HG02981 (cell line): ENCODE results near the gene TPX2.

Experiments used
- ATAC-seq: cut with Tn5 transposase; IDR thresholded peaks from one replicate; pipeline ENCODE4 v1.9.1; 2021; ENCODE audit warnings: mild to moderate bottlenecking, moderate library complexity; ENCODE audit not compliant: unreplicated experiment

TPX2 gene

DNA sequence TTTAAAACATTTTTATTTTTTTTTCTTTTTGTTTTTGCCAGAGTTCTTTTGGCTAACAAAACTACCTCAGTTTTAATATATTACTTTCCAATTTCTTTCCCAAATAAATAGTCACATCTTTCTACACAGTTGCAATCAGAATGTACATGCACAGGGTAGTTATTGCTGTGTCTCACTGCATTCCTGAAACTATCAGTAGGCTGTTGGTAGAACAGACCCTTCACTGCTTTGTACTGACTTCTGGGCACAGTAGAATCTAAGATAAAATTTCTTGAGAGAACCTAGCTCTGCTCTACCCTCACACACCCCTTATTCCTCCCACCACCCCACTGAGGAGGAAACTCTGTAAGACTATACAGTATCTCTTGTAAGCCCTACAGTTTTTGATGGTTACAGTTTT, 19.9 kb downstream of the TPX2 start:
- ATAC-seq = no peak

- no peak for ATAC-seq
These were observed 20.9 kb downstream of the TPX2 start for GRCh38 chr20:31759836-31760518.

DNA sequence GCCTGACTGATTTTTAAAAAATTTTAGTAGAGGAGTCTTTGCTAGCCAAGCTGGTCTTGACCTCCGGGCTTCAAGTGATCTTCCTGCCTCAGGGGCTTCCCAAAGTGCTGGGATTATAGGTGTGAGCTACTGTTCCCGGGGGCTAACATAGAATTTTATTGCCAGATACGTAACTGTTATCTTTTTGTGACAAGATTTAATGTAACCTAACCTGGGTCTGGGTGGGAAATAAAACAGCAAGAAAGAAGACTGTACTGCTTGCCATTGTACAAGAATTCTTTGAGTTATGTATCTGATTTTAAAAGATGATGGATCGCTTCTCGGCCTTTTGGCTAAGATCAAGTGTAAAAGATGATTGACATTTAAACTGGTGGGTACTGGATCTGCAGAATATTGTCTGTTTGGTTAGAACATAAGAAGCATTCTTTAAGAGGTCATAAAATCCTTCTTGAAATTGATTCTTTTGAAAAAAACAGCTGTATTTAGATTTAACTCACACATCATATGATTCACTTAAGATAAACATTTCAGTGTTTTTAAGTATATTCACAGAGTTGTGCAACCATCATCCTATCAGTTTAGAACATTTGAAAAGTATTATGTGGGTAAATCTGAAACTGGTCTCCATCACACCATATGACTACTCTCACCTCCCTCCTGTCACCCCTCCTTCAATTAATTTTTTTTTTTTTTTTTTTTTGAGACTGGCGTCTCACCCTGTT, 21.6 kb downstream of the TPX2 start:
- ATAC-seq = no peak

- no peak for ATAC-seq
These were observed 25.7 kb downstream of the TPX2 start for GRCh38 chr20:31764641-31765305.

DNA sequence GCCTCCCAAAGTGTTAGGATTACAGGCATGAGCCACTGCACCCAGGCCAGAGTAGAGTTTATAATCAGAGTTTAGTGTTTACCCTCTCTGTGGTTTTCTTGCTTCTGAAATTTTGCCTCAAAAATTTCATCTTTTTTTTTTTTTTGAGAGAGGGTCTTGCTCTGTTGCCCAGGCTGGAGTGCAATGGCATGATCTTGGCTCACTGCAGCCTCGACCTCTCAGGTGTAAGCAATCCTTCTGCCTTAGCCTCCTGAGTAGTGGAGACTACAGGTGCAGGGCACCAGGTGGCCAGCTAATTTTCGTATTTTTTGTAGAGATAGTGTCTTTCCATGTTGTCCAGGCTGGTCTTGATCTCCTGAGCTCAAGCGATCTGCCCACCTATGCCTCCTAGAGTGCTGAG, 28.7 kb downstream of the TPX2 start:
- no peak for ATAC-seq

DNA sequence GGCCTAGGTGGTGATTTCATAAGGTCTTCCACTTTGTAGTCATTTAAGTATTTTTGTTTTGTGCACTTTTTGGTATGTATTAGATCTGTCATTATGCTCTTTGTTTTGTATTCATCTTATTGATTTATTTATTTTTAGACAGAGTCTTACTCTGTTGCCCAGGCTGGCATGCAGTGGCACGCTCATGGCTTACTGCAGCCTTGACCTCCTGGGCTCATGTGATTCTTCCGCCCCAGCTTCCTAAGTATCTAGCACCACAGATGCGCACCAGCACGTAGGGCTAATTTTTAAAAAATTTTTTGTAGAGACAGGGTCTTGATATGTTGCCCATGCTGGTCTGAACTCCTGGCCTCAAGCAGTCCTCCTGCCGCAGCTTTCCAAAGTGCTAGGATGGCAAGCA, 30.6 kb downstream of the TPX2 start:
- no peak for ATAC-seq

DNA sequence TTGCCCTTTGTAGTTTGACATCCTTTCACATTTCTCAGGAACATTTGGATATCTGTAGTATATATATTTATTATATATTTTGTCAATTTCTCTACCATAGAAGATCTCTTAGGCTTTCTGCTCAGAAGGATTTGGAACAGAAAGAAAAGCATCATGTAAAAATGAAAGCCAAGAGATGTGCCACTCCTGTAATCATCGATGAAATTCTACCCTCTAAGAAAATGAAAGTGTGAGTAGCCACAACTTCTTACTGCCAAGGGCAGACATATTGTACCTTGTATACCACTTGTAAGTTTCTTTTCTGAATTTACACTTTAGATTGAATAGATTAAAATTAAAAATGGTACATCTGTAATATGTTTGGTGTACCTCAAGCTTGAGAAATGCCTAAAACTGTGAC, 31.2 kb downstream of the TPX2 start:
- ATAC-seq = no peak

DNA sequence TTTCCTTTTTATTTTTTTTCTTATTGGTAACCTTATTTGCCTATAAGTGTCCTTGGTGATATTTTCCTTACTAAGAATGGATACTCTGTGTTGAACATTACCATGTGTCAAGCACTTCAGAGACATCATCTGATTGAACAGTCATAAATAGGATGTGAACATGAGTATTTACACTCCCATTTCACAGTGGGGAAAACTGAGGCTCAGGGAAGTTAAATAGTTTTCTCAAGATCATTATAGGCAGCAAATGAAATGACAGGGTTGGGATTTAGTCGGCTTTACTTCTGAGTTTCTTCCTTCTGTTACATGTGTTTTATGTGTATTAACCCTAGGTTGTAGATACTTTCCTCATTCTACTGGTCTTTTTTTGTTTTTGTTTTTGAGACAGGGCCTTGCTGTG, 35.3 kb downstream of the TPX2 start:
- ATAC-seq = no peak

DNA sequence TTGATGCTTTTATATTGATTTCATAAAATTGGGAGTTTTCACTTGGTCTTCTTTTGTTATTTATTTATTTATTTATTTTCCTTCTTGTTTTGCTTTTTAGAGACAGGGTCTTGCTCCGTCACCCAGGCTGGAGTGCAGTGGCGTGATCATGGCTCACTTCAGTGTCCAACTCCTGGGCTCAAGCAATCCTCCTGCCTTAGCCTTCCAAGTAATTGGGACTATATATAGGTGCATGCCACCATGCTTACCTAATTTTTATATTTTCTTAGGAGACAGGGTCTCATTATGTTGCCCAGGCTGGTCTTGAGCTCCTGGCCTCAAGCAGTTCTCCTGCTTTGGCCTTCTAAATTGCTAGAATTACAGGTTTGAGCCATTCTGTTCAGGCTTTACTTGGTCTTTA, 41.7 kb downstream of the TPX2 start:
- no peak for ATAC-seq

- ATAC-seq = no peak
These were observed 42.9 kb downstream of the TPX2 start for GRCh38 chr20:31781945-31782344.

- ATAC-seq = no peak
These were observed 45.4 kb downstream of the TPX2 start for GRCh38 chr20:31784354-31785044.

GRCh38 chr20:31785089-31785488, 46.0 kb downstream of the TPX2 start:
- no peak for ATAC-seq

DNA sequence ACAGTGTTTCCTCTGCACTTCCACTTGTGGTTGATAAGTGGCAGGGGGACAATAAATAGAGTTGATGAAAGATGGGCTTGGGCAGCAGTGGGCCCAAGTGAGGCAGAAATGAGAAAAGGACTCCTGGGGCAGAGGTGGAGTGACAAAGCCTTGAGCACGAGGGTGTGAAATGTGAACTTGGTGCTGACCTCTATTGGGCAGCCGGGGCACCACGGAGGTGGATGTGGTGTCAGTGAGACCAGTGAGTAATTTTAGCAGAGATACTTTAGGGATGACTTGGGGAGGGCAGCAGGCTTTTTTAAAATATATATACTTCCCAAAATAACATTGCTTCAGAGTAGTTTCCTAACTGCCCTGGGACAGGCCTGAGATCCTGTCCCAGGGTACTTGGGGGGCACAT, 49.5 kb downstream of the TPX2 start:
- ATAC-seq = no peak

GRCh38 chr20:31790401-31790800, 51.3 kb downstream of the TPX2 start:
- no peak for ATAC-seq

DNA sequence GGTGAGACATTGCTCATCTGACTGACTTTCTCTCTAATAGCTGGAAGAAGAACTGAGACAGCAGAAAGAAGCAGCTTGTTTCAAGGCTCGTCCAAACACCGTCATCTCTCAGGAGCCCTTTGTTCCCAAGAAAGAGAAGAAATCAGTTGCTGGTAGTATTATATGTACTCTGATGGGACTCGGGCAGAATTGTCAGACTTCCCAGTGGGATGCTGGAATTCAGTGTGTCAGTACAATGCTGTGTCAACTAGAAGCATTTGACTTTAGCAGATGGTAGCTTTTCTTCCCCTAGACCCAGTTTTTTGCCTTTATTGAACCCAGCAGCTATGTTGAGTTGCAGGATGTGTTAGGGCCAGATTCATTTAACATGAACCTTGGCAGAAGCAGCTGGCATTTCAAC, 58.3 kb downstream of the TPX2 start:
- ATAC-seq = no peak

DNA sequence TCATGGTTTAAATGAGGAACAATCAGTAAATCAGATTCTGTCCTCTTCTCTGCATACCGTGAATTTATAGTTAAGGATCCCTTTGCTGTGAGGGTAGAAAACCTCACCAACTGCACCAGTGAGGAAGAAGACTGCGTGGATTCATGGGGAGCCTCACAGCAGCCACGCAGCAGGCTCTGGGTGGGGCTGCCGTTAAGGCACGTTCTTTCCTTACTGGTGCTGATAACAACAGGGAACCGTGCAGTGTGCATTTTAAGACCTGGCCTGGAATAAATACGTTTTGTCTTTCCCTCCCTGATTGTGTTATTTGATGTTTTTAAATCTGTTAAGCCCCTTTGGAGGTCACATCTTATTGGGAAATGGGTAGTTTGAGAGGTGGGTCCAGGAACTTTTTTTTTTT, 62.4 kb downstream of the TPX2 start:
- no peak for ATAC-seq

DNA sequence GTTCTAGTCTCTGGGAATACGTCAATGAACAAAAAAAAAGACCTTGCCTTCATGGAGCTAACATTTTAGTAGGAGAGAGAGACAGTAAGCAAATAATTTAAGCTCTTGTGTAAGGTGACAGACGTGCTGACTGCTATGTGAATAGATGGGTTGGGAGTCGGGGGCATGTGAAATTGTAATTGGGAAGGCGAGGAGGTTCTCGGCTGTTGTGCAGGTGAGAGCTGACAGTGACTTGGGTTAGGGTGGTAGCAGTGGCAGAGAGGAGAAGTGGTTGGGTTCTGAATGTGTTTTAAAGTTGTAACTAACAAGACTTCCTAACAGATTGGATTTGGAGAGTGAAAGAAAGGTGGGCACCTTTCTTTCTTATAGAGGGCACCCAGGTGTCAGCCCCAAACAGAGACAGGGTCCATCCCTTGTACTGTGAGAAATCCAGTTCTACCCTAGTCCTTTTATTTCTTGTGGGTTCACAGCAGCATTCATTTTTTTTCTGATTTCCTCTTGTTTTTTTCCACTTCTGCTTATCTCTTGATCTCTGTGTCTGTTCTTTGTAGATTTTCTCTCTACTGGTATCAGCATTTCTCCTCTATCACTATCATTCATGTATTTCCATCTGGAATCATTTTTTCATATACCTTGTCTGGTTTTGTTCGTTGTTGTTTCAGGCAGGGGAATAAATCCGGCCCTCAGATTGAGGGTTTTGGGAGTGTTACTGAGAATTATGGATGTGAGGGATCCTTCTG, 64.6 kb downstream of the TPX2 start:
- no peak for ATAC-seq

DNA sequence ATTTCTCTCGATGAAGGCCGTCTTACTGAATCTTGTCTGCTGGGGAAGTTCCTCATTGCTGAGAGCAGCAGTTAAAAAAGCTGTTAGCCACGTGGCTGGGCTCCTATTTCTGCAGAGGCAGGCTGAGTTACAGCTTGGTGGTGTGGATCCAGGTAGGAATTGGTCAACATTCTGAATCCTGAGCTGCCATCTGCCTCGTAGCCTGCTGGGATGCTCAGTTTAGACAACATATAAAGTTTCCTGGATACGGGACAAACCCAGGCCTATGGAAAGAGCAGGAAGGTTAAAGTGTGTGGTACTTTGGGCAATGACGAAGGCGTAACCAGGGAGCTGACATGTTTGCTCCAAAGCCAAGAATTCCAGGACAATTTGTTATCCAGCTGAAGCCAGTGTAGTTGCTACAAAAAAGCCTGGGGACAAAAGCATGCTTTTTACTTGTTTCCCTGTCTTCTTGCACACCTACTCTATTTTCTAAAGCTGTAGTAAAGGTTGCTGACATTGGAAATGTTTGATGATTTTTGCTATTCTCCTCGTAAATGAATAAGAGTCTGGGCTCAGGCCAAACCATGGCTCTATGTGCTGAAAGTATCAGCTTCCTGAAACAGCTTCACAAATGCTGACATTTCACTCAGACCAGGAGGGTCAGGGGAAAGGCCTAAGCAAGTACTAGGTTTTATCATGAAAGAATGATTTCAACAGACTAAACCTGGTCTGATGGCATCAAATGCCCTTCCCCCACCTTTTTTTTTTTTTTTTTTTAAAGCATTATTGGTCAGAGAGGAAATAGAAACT, 67.7 kb downstream of the TPX2 start:
- no peak for ATAC-seq

- ATAC-seq = no peak
These were observed 69.4 kb downstream of the TPX2 start for GRCh38 chr20:31808481-31808880.

- no peak for ATAC-seq
These were observed 70.6 kb downstream of the TPX2 start for GRCh38 chr20:31809661-31810060.
